ENCODE data around the gene YES1.
"Not testable (repeated sequence)": the region's sequence is repeated elsewhere in the genome, so short reads cannot be mapped to it uniquely, and the experiment has no call there.

- not testable (repeated sequence) for TF ChIP-seq CTCF (conservative IDR thresholded peaks at IDR 0.05); ZFX (IDR thresholded peaks at IDR 0.05)
These were observed 52.2 kb downstream of the YES1 start for GRCh38 chr18:759864-760263.
